ENCODE results near the gene GLOD4.
"Not testable (repeated sequence)": the region's sequence is repeated elsewhere in the genome, so short reads cannot be mapped to it uniquely, and the experiment has no call there.

Gene GLOD4, protein sequence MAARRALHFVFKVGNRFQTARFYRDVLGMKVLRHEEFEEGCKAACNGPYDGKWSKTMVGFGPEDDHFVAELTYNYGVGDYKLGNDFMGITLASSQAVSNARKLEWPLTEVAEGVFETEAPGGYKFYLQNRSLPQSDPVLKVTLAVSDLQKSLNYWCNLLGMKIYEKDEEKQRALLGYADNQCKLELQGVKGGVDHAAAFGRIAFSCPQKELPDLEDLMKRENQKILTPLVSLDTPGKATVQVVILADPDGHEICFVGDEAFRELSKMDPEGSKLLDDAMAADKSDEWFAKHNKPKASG

DNA sequence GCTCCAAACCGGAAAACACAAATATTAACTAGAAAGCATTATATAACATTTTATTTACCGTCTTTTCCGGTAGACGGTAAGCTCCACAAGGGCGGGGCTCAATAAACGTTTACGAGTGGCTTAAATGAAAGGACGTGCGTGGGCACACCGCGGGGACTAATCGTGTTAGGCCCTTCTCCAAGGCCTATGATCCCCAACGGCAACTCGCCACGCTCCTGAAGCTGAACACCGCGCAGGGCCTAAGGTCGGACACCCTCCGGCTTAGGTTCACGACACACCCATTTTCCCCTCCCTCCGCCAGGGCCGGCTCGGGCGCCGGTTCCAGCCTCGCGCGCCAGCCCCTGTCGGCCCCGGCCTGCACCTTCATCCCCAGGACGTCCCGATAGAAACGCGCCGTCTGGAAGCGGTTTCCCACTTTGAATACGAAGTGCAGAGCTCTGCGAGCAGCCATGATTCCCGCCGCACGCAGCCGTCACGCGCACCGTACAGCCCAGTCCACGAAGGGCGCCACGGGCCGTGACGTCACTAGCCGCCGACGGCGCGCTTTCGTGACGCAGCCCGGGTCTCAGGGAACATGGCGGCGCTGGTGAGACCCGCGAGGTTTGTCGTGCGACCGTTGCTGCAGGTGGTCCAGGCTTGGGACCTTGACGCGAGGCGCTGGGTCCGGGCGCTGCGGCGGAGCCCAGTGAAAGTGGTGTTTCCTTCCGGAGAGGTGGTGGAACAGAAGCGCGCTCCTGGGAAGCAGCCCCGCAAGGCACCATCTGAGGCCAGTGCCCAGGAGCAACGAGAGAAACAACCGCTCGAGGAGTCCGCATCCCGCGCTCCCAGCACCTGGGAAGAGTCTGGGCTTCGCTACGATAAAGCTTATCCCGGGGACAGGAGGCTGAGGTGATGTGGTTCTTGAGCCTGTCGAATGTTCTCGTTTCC, at the start of gene GLOD4, which contains the start of gene MRM3:
GLOD4 (minus strand) TSS at position 476 of the 927 bp plus-strand sequence; CDS start at position 451, 25 bp downstream.
MRM3 (plus strand) TSS at position 549 of the 927 bp plus-strand sequence; CDS start at position 575, 26 bp downstream.
- peak; percentile 88 for DNase-seq (ENCODE audit: low read depth)

- no peak for DNase-seq (ENCODE audit: low read depth)
These were observed 48.9 kb upstream of the GLOD4 start for GRCh38 chr17:830950-831349.

DNA sequence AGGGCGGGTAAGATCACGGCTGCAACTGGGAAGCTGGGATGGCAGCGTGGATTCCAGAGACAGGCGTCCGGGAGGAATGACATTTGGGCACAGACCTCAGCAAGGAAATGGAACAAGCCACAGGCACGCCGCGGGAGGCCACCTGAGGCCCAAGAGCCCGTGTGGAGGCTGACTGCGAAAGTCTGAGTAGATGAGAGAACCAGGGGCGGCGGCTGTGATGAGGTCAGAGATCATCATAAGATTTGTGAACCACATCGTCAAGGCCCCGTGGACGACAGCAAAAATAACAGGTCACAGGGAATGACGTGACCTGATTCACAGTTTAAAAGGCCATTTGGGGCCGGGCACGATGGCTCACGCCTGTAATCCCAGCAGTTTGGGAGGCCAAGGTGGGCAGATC, 48.3 kb upstream of the GLOD4 start:
- DNase-seq (ENCODE audit: low read depth), result no peak

DNA sequence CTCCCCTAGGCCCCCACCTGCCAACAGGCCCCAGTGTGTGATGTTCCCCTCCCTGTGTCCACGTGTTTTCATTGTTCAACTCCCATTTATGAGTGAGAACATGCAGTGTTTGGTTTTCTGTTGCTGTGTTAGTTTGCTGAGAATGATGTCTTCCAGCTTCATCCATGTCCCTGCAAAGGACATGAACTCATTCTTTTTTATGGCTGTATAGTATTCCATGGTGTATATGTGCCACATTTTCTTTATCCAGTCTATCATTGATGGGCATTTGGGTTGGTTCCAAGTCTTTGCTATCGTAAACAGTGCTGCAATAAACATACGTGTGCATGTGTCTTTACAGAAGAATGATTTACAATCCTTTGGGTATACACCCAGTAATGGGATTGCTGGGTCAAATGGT, 47.5 kb upstream of the GLOD4 start:
- not testable (repeated sequence) for DNase-seq (ENCODE audit: low read depth)

GRCh38 chr17:828761-829160, 46.7 kb upstream of the GLOD4 start:
- no peak for DNase-seq (ENCODE audit: low read depth)

- DNase-seq (ENCODE audit: low read depth), result no peak
These were observed 44.7 kb upstream of the GLOD4 start for GRCh38 chr17:826778-827177.

DNA sequence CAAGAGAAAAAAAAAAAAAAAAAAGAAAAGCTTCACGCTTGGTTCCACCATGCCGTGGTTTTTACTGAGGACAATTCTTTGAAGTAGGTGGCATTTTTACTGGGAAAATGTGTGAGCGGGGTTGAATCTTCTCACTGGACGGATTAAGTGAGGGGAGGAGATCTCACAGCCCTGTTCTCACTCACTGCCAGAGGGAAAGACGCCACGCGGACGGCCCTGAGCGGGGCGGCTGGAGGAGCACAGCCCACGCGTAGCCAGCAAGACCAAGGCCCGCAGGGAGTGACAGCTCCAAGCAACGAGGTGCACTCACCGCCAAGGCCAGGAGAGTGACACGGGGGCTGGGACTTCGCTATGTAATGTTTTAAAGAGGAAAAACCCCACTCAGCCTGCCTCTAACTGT, 43.1 kb upstream of the GLOD4 start:
- no peak for DNase-seq (ENCODE audit: low read depth)

DNA sequence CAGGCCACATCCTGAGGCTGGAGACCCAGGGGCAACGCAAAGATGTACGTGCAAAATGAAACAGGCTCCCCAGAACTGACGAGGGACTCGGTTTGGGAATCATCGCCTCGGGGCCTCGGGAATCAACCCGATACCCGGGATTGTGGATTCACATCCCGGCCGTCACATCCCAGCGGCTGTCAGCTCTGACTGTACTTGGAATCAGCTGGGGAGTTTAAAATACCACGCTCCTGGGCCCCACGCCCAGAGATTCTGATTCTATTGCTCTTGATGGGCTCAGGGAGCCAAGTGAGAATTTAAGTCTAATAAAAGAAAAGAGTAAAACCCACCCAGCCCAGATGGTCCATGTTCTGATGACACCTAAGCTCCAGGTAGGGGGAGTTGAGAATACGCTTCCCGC, 42.3 kb upstream of the GLOD4 start:
- DNase-seq (ENCODE audit: low read depth), result no peak

GRCh38 chr17:823501-823902, 41.4 kb upstream of the GLOD4 start:
- DNase-seq (ENCODE audit: low read depth), result no peak

DNA sequence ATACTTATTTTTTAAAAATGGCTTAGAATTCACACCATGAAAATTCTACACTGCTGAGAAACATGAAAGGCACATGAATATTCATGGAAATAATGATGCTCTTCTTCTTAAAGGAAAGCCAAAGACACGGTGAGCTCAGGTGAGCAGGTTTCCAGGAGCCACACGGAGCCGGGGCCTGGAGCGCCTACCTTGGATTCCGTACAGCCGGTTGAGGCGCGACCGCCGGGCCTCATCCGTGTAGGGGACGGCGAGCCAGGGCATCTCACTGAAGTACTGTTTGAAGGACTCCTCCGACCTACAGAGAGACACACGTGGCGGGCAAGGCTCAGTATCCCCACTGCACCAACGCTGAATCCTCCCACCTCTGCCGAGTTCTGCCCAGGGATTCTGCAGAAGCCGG, 37.2 kb upstream of the GLOD4 start:
- DNase-seq (ENCODE audit: low read depth), result no peak

- DNase-seq (ENCODE audit: low read depth), result no peak
These were observed 32.3 kb upstream of the GLOD4 start for GRCh38 chr17:814371-814770.

DNA sequence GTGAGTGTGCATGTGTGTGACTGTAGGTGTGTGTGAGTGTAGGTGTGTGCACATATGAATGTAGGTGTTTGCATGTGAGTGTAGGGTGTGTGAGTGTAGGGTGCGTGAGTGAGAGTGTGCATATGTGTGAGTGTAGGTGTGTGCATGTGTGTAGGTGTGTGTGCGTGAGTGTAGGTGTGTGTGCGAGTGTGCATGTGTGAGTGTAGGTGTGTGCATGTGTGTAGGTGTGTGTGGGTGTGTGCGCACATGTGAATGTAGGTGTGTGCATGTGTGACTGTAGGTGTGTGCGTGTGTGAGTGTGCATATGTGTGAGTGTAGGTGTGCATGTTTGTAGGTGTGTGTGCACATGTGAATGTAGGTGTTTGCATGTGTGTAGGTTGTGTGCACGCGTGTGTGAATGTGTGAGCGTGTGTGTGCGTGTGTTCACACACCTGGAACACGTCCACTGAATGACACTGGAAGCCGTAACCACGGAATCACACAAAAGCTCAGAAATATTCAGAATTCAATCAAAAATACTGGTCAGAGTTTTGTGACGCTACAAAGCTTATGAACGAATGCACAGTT, 30.6 kb upstream of the GLOD4 start:
- no peak for DNase-seq (ENCODE audit: low read depth)

- DNase-seq (ENCODE audit: low read depth), result no peak
These were observed 29.1 kb upstream of the GLOD4 start for GRCh38 chr17:811051-811784.

DNA sequence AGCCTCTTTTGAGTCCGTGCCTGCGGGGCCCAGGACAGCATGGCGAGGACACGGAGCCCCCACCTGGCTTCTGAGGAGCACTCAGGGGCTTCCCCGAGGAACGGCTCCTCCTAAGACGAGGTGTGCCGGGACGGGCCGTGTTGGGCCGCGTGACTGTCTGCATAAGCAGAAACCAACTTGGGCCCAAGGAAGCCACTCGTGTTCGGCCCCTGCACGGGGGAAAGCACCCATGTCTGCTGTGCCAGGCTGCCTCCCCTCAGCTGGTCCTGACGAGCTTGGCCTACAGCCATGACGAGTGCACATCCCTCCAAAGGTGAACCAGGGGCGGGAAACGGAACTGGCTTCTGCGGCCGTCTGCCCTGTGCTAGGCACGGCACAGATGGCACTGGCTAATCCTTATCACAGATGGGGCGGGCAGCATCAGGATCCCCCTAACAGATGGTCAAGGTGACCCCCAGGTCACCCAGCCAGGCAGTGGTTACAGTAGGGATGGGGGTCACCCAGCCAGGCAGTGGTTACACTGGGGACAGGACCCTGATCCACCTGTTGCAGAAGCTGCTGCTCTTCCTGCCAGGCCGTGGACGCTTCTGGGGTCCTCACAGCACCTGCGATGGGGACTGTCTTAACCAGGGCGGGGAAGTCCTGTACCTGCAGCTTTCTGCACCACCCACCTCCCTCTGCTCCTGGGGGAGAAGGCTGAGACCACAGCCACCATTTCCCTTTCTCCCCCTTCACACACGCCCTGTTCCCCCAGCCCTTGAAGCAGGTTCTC, 25.6 kb upstream of the GLOD4 start:
- DNase-seq (ENCODE audit: low read depth), result no peak

DNA sequence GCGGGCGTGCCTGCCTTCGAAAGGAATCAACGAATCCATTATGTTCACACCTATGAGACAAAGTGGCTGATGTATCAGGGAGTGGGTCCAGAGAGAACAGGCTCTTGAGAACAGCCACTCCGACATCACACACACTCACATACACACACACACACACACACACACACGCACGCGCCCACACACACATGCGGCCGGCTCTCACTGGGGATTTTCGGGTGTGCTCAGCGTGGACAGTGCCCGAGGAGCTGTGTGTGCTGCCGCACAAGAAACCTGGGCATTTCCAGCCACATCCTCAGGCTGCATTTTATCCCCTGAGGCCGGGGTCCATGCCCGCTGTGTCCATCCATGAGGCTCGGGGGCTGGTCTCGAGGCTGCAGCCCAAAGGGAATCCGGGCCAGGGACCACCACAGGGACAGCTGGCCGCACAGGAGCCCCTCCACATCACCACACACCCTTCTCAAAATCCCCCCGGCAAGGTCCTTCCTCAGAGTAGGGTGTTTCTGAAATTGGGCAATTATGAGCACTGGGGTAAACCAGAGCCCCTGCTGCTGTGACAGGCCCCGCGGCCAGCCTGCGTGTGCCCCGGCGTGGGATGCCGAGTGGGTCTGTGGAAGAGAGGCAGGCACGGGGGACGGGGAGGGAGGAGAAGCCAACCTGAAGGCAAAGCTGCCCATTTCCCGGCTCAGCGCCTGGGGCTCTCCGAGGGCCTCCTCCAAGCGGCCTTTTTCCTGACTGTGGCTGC, 24.9 kb upstream of the GLOD4 start:
- no peak for DNase-seq (ENCODE audit: low read depth)

DNA sequence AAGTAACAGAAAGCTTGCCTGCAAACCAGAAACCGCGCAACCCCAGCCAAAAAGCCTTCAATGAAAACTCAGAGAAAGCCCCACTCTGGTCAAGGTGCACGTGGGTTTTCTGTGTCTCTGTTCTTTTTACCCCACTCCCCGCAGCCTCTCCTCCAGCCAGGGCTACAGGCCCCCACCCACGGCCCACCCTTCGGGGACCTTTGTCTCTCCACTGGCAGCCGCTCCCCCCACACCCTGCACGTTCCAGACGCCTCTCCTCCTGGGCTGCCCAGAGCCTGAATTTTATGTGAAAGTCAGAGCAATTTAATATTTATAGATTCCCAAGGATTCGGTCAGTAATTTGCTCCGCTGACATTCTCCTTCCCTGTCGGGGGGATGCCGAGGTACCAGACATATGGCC, 24.3 kb upstream of the GLOD4 start:
- no peak for DNase-seq (ENCODE audit: low read depth)

DNA sequence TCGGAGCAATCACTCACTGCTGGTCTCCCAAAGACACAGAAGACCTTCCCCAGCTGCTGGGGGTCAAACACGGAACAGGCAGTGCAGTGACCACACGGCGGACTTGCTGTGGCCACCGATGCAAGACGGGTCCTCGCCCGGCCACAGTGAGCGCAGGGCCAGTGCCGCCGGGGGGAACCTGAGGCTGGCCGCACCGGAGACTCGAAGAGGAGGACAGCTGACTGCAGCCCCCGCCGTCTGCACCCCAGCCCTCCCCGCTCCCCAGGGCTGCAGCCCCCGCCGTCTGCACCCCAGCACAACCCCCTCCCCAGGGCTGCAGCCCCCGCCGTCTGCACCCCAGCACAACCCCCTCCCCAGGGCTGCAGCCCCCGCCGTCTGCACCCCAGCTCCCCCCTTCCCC, 23.8 kb upstream of the GLOD4 start:
- DNase-seq (ENCODE audit: low read depth), result not testable (repeated sequence)

- no peak for DNase-seq (ENCODE audit: low read depth)
These were observed 22.7 kb upstream of the GLOD4 start for GRCh38 chr17:804541-805435.

All from stimulated activated CD8-positive, alpha-beta memory T cell treated with anti-CD3 and anti-CD28 coated beads, Interleukin-12 subunit alpha, Interleukin-12 subunit beta, amount 100 ng/mL, for 1 hour (primary cell).